ENCODE measurements around the gene TEPSIN.

- TF ChIP-seq CTCF (IDR thresholded peaks at IDR 0.05; ENCODE audit: poor library complexity, severe bottlenecking) (no peak), EZH2 (IDR thresholded peaks at IDR 0.05; ENCODE audit: borderline replicate concordance, insufficient read depth, low read length, poor library complexity, severe bottlenecking) (no peak), RAD21 (conservative IDR thresholded peaks at IDR 0.05) (no peak)
These were observed 44.6 kb downstream of the TEPSIN start for GRCh38 chr17:81194225-81194760.
